ENCODE results near the gene LECT2.

- TF ChIP-seq CTCF (optimal IDR thresholded peaks at IDR 0.05 in 1 of 3, IDR thresholded peaks at IDR 0.05 in 1 of 3, conservative IDR thresholded peaks at IDR 0.05 in 1 of 3; ENCODE audit: extremely low read depth in 1 of 3, insufficient read depth in 2 of 3, low read length in 3 of 3): no peak
- TF ChIP-seq EZH2 (IDR thresholded peaks at IDR 0.05; ENCODE audit: low read length): no peak
Observed at GRCh38 chr5:135989686-135990085, 34.9 kb upstream of the LECT2 start.
